Breast epithelium (tissue), 4 donors: ENCODE data around the gene SEC14L5. TPM values are rescaled to one million over a fixed set of nuclear protein-coding genes. Genes with fewer than 3 reads are reported as not detected.

Experiments
- DNase-seq, 2 donors: peaks; one replicate each; pipeline ENCODE4 v3.0.0-alpha.2; 2019; ENCODE audit warnings: low spot score in 2 of 2
- H3K27ac ChIP-seq, 2 donors: fragments of 200-600 bp; sonication (generic) in 1 of 2; one replicate each; pipeline ENCODE4 v1.5.1; 2016 to 2019; ENCODE audit warnings: mild to moderate bottlenecking in 1 of 2
- H3K27me3 ChIP-seq, 2 donors: fragments of 200-600 bp; sonication (generic) in 1 of 2; one replicate each; pipeline versions ENCODE4 v1.5.1 to v1.6.0; 2017 to 2019; ENCODE audit warnings: control low read depth in 1 of 2, mild to moderate bottlenecking in 1 of 2
- H3K36me3 ChIP-seq: fragments of 200-600 bp; one replicate; pipeline ENCODE4 v1.5.1; 2019
- H3K4me1 ChIP-seq, 2 donors: fragments of 200-600 bp; sonication (generic); one replicate each; pipeline ENCODE4 v1.5.1; 2016 to 2019; ENCODE audit warnings: control low read depth in 1 of 2
- H3K4me3 ChIP-seq, 3 donors: fragments of 200-600 bp; sonication (generic); 1 replicate in 2 of 3; 2 replicates in 1 of 3; pipeline ENCODE4 v1.5.1; 2016 to 2019; ENCODE audit warnings: mild to moderate bottlenecking in 3 of 3, moderate library complexity in 2 of 3
- H3K9me3 ChIP-seq, 2 donors: fragments of 200-600 bp; sonication (generic) in 1 of 2; one replicate each; pipeline ENCODE4 v1.5.1; 2016 to 2019; ENCODE audit warnings: control low read depth in 1 of 2
- CTCF ChIP-seq, 3 donors: fragments of 450-650 bp; IDR thresholded peaks; one replicate each; pipeline ENCODE4 v1.5.1; 2016 to 2017; ENCODE audit warnings: antibody characterized with exemption in 3 of 3, mild to moderate bottlenecking in 3 of 3, moderate library complexity in 3 of 3
- POLR2A ChIP-seq: fragments of 450-650 bp; IDR thresholded peaks from one replicate; pipeline ENCODE4 v1.6.1; 2016; ENCODE audit warnings: antibody characterized with exemption, mild to moderate bottlenecking, moderate library complexity
- POLR2AphosphoS5 ChIP-seq, 3 donors: sonication (generic); formaldehyde crosslinking; IDR thresholded peaks; one replicate each; pipeline ENCODE4 v1.6.1; 2017; ENCODE audit warnings: antibody characterized with exemption in 3 of 3
- intact Hi-C: fragments of 100-400 bp; cut with DNase I; formaldehyde crosslinking; loops from one replicate; pipeline ENCODE4 v1.15.1; 2023; ENCODE audit warnings: low total_unique reads
- total RNA-seq, 3 donors: library from RNA; depleted of rRNA; stranded (reverse); fragments of >200 nt; gene quantifications; one replicate each; pipeline ENCODE4 v1.1.0, GENCODE V29; 2016

The SEC14L5 gene
- total RNA-seq, 3 donors from 2014 or later, result 0.33 to 1.3 (median 0.59) TPM

- intact Hi-C loops, result no loop called here
- no peaks in the 10 kb centered on the region for H3K27me3 ChIP-seq
- TF ChIP-seq POLR2AphosphoS5 (IDR thresholded peaks at IDR 0.05), result no peak
These were observed 52.6 kb downstream of the SEC14L5 start for GRCh38 chr16:5010576-5011329.

GRCh38 chr16:5011637-5012036 is 53.5 kb downstream of the SEC14L5 start:
- Histone ChIP-seq H3K36me3 (no peaks in the 10 kb centered on the region), H3K27ac (no peak overlapping the region), H3K4me1 (no peaks in the 10 kb centered on the region), H3K9me3 (no peaks in the 10 kb centered on the region), H3K4me3 (no peak overlapping the region), H3K27me3 (no peaks in the 10 kb centered on the region)
- intact Hi-C loops, result no loop called here
- no peak for DNase-seq
- no peak for TF ChIP-seq CTCF (IDR thresholded peaks at IDR 0.05)
- TF ChIP-seq POLR2AphosphoS5 (IDR thresholded peaks at IDR 0.05), result no peak
- TF ChIP-seq POLR2A, result no peak

More at GRCh38 chr16:5010576-5011329, 52.6 kb downstream of the SEC14L5 start:
- Histone ChIP-seq H3K4me3 (no peak overlapping the region), H3K36me3 (no peaks in the 10 kb centered on the region), H3K4me1 (no peaks in the 10 kb centered on the region), H3K27ac (no peak overlapping the region), H3K9me3 (no peaks in the 10 kb centered on the region)
- DNase-seq, result no peak

- H3K9me3 ChIP-seq, result no peaks in the 10 kb centered on the region
- intact Hi-C loops, result no loop called here
- H3K36me3 ChIP-seq, result no peaks in the 10 kb centered on the region
- no peak overlapping the region for H3K4me3 ChIP-seq
- TF ChIP-seq CTCF (IDR thresholded peaks at IDR 0.05) (no peak), POLR2AphosphoS5 (IDR thresholded peaks at IDR 0.05) (no peak), POLR2A (no peak)
- DNase-seq, result no peak
- H3K27ac ChIP-seq, result no peak overlapping the region
- H3K4me1 ChIP-seq, result no peaks in the 10 kb centered on the region
- no peaks in the 10 kb centered on the region for H3K27me3 ChIP-seq
These were observed 54.8 kb downstream of the SEC14L5 start for GRCh38 chr16:5012887-5013286.

- H3K36me3 ChIP-seq, result no peaks in the 10 kb centered on the region
- H3K9me3 ChIP-seq, result no peaks in the 10 kb centered on the region
- DNase-seq, result no peak
- H3K27me3 ChIP-seq, result no peaks in the 10 kb centered on the region
- no peaks in the 10 kb centered on the region for H3K4me1 ChIP-seq
- no peak overlapping the region for H3K4me3 ChIP-seq
- TF ChIP-seq POLR2A, result no peak
- no peak for TF ChIP-seq POLR2AphosphoS5 (IDR thresholded peaks at IDR 0.05)
- TF ChIP-seq CTCF (IDR thresholded peaks at IDR 0.05), result no peak
- intact Hi-C loops, result no loop called here
- H3K27ac ChIP-seq, result no peak overlapping the region
These were observed 57.2 kb downstream of the SEC14L5 start for GRCh38 chr16:5015351-5015750.

- no peaks in the 10 kb centered on the region for H3K4me1 ChIP-seq
- no peaks in the 10 kb centered on the region for H3K36me3 ChIP-seq
- intact Hi-C loops, result no loop called here
- no peak overlapping the region for H3K4me3 ChIP-seq
- TF ChIP-seq POLR2A (no peak), POLR2AphosphoS5 (IDR thresholded peaks at IDR 0.05) (no peak), CTCF (IDR thresholded peaks at IDR 0.05) (no peak)
- no peak overlapping the region for H3K27ac ChIP-seq
- no peak for DNase-seq
- H3K27me3 ChIP-seq, result no peaks in the 10 kb centered on the region
- no peaks in the 10 kb centered on the region for H3K9me3 ChIP-seq
These were observed 57.8 kb downstream of the SEC14L5 start for GRCh38 chr16:5015887-5016286.
